Fibroblast of upper back skin (primary cell): Measurements from ENCODE around the gene LHX6.

ENCODE experiments used
- DNase-seq: peaks from one replicate; pipeline ENCODE4 v3.0.0-alpha.2; 2013

The LHX6 gene

GRCh38 chr9:122234022-122234748 lies 5.4 kb upstream of the LHX6 start:
- DNase-seq = no peak

- no peak for DNase-seq
These were observed 4.1 kb upstream of the LHX6 start for GRCh38 chr9:122232796-122233306.

GRCh38 chr9:122229485-122229837 lies 704 bp upstream of the LHX6 start:
- DNase-seq = no peak

- DNase-seq = no peak
These were observed 578 bp downstream of the LHX6 start for GRCh38 chr9:122228191-122228567.

- DNase-seq = no peak
These were observed 1.2 kb downstream of the LHX6 start for GRCh38 chr9:122227575-122227900.

- DNase-seq = no peak
These were observed 1.8 kb downstream of the LHX6 start for GRCh38 chr9:122226758-122227574.

GRCh38 chr9:122226142-122226757 lies 2.5 kb downstream of the LHX6 start:
- no peak for DNase-seq

GRCh38 chr9:122225312-122226141 lies 3.2 kb downstream of the LHX6 start:
- DNase-seq = no peak

- no peak for DNase-seq
These were observed 5.3 kb downstream of the LHX6 start for GRCh38 chr9:122223435-122223834.

- DNase-seq = no peak
These were observed 6.0 kb downstream of the LHX6 start for GRCh38 chr9:122222791-122223190.

GRCh38 chr9:122221183-122221811 lies 7.5 kb downstream of the LHX6 start:
- no peak for DNase-seq

GRCh38 chr9:122220673-122221182 lies 8.0 kb downstream of the LHX6 start:
- no peak for DNase-seq

- peak; percentile 16 for DNase-seq
These were observed 8.7 kb downstream of the LHX6 start for GRCh38 chr9:122219856-122220672.

- DNase-seq = no peak
These were observed 9.6 kb downstream of the LHX6 start for GRCh38 chr9:122218935-122219855.

GRCh38 chr9:122218071-122218934 lies 10.5 kb downstream of the LHX6 start:
- DNase-seq = no peak

- DNase-seq = no peak
These were observed 11.1 kb downstream of the LHX6 start for GRCh38 chr9:122217640-122218039.

GRCh38 chr9:122216798-122217418 lies 11.8 kb downstream of the LHX6 start:
- DNase-seq = no peak

GRCh38 chr9:122216138-122216797 lies 12.5 kb downstream of the LHX6 start:
- DNase-seq = no peak
